DND-41 (cell line): ENCODE measurements around the gene DNM2.

Source experiments
- ATAC-seq: fragments of 200-7000 bp; cut with Tn5 transposase; 3 replicates; pipeline ENCODE4 v1.9.1; 2021; ENCODE audit warnings: low read depth; ENCODE audit not compliant: insufficient read depth
- DNase-seq: peaks from one replicate; pipeline ENCODE4 v3.0.0-alpha.2; 2020
- H2AFZ ChIP-seq: 2 replicates; pipeline ENCODE4 v1.6.0; 2012; ENCODE audit warnings: low read depth, low read length
- H3K27ac ChIP-seq: 2 replicates; pipeline ENCODE4 v1.5.1; 2012; ENCODE audit warnings: low read length, inconsistent platforms
- H3K27me3 ChIP-seq: fragments of 200-600 bp; sonication (generic); 2 replicates; pipeline ENCODE4 v1.6.0; 2012; ENCODE audit warnings: low read length, mild to moderate bottlenecking, inconsistent platforms; ENCODE audit not compliant: insufficient read depth, poor library complexity
- H3K36me3 ChIP-seq: 2 replicates; pipeline ENCODE4 v1.5.1; 2012; ENCODE audit warnings: low read length, inconsistent platforms; ENCODE audit not compliant: insufficient read depth
- H3K4me1 ChIP-seq: 2 replicates; pipeline ENCODE4 v1.5.1; 2012; ENCODE audit warnings: mild to moderate bottlenecking, low read length; ENCODE audit not compliant: insufficient read depth
- H3K4me2 ChIP-seq: 2 replicates; pipeline ENCODE4 v1.6.0; 2012; ENCODE audit warnings: mild to moderate bottlenecking, moderate library complexity, low read length, inconsistent platforms; ENCODE audit not compliant: insufficient read depth
- H3K4me3 ChIP-seq, 2 experiments: fragments of 200-600 bp in 1 of 2; shearing (Covaris generic) in 1 of 2; 2 replicates each; pipeline ENCODE4 v1.5.1; 2012 to 2016; ENCODE audit warnings: inconsistent platforms in 2 of 2, low read length in 2 of 2, mild to moderate bottlenecking in 2 of 2, low read depth in 1 of 2, moderate library complexity in 1 of 2
- H3K79me2 ChIP-seq: 2 replicates; pipeline ENCODE4 v1.6.0; 2012; ENCODE audit warnings: low read length, inconsistent platforms; ENCODE audit not compliant: insufficient read depth
- H3K9ac ChIP-seq: 2 replicates; pipeline ENCODE4 v1.6.0; 2012; ENCODE audit warnings: low read depth, mild to moderate bottlenecking, inconsistent platforms, low read length, moderate library complexity
- H3K9me3 ChIP-seq: 2 replicates; pipeline ENCODE4 v1.5.1; 2012; ENCODE audit warnings: low read length, moderate library complexity, mild to moderate bottlenecking, inconsistent platforms; ENCODE audit not compliant: insufficient read depth, severe bottlenecking
- H4K20me1 ChIP-seq: 2 replicates; pipeline ENCODE4 v1.6.0; 2012; ENCODE audit warnings: low read length; ENCODE audit not compliant: insufficient read depth
- EZH2 ChIP-seq: IDR thresholded peaks from 3 replicates; pipeline ENCODE4 v1.6.1; 2012; ENCODE audit warnings: borderline replicate concordance, low read depth, mild to moderate bottlenecking, moderate library complexity, low read length, inconsistent platforms; ENCODE audit not compliant: severe bottlenecking
- TF ChIP-seq, protein P1 (sequence below): IDR thresholded peaks from 2 replicates; pipeline ENCODE4 v1.5.1; 2012; ENCODE audit warnings: borderline replicate concordance, low read length, moderate library complexity, mild to moderate bottlenecking; ENCODE audit not compliant: poor library complexity, severe bottlenecking; ENCODE audit errors: extremely low read depth

Gene DNM2

DNA sequence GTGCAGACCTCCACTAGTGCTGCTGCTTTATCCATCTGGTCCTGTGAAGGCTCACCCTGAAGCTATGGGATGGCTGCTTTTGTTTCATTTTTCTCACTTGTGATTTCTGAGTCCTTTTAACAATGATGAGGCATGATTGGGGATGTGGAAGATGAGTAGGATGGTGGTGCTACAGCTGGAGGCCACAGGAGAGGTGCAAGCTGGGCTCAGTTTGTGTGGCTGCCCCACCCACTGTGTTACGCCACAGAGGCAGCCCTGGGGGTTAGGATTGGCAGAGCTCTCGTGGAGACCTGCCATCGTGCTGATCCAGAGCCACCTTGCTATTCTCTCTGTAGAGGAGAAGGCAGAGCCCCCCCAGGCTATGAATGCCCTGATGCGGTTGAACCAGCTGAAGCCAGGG lies 36.2 kb upstream of the DNM2 start:
- Histone ChIP-seq H3K4me3 (no peak overlapping the region), H3K9ac (no peak overlapping the region), H3K9me3 (no peaks in the 10 kb centered on the region), H4K20me1 (peaks cover 94% of the 10 kb centered on the region), H3K4me1 (no peaks in the 10 kb centered on the region), H3K27ac (no peak overlapping the region), H3K4me2 (no peak overlapping the region), H3K79me2 (peaks cover 95% of the 10 kb centered on the region), H2AFZ (no peak overlapping the region), H3K27me3 (no peaks in the 10 kb centered on the region), H3K36me3 (peaks cover 100% of the 10 kb centered on the region)
- DNase-seq (no peak), ATAC-seq (no peak)
- TF ChIP-seq, protein P1, sequence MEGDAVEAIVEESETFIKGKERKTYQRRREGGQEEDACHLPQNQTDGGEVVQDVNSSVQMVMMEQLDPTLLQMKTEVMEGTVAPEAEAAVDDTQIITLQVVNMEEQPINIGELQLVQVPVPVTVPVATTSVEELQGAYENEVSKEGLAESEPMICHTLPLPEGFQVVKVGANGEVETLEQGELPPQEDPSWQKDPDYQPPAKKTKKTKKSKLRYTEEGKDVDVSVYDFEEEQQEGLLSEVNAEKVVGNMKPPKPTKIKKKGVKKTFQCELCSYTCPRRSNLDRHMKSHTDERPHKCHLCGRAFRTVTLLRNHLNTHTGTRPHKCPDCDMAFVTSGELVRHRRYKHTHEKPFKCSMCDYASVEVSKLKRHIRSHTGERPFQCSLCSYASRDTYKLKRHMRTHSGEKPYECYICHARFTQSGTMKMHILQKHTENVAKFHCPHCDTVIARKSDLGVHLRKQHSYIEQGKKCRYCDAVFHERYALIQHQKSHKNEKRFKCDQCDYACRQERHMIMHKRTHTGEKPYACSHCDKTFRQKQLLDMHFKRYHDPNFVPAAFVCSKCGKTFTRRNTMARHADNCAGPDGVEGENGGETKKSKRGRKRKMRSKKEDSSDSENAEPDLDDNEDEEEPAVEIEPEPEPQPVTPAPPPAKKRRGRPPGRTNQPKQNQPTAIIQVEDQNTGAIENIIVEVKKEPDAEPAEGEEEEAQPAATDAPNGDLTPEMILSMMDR, result no peak
- TF ChIP-seq EZH2, result no peak

DNA sequence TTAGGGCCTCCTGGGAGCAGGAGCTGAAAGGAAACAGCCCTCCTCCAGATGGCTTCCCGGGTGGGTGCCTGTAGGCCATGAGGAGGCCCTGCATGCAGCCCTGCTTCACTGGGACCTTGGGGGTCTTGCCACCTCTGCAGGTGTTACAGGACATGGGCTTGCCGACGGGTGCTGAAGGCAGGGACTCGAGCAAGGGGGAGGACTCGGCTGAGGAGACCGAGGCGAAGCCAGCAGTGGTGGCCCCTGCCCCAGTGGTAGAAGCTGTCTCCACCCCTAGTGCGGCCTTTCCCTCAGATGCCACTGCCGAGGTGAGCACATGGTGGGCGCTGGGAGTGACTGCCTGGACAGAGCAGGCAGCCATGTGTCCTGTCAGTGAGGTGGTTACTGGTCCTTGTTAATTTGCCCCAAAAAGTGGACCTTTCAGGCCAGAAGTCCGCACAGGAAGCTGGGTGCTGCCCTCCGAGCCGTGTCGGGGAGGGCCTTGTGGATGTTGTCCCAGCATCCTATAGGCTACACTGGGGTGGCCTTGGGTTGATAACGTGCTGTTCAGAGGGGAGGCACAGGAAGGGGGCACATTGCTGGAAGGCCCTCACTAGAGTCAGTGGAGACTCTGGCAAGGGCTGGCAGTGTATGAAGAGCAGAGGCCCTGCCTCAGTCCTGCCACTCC lies 35.3 kb upstream of the DNM2 start:
- Histone ChIP-seq H3K4me3 (no peak overlapping the region), H4K20me1 (peaks cover 94% of the 10 kb centered on the region), H3K4me2 (no peak overlapping the region), H3K9ac (no peak overlapping the region), H3K79me2 (peaks cover 94% of the 10 kb centered on the region), H2AFZ (no peak overlapping the region), H3K27ac (no peak overlapping the region), H3K9me3 (no peaks in the 10 kb centered on the region), H3K36me3 (peaks cover 100% of the 10 kb centered on the region), H3K4me1 (no peaks in the 10 kb centered on the region), H3K27me3 (no peaks in the 10 kb centered on the region)
- DNase-seq (no peak), ATAC-seq (peak; percentile 13; the same call in 1 of the 3 replicates)
- TF ChIP-seq EZH2, result no peak

DNA sequence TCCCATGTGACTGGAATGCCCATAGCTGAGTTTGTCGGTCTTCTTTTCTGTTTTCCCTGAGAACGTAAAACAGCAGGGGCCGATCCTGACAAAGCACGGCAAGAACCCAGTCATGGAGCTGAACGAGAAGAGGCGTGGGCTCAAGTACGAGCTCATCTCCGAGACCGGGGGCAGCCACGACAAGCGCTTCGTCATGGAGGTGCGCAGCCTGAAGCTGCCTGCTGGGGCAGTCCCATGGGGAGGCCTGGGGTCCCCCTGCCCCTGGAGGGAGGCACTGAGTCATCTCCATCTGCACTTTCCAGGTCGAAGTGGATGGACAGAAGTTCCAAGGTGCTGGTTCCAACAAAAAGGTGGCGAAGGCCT lies 34.8 kb upstream of the DNM2 start:
- H3K79me2 ChIP-seq, result peaks cover 94% of the 10 kb centered on the region
- no peak for TF ChIP-seq EZH2
- TF ChIP-seq, protein P1, result no peak
- no peak overlapping the region for H3K4me3 ChIP-seq
- H3K27me3 ChIP-seq, result no peaks in the 10 kb centered on the region
- H3K9ac ChIP-seq, result no peak overlapping the region
- no peak for DNase-seq
- H3K4me1 ChIP-seq, result no peaks in the 10 kb centered on the region
- H3K4me2 ChIP-seq, result no peak overlapping the region
- peaks cover 94% of the 10 kb centered on the region for H4K20me1 ChIP-seq
- no peaks in the 10 kb centered on the region for H3K9me3 ChIP-seq
- H3K27ac ChIP-seq, result no peak overlapping the region
- no peak for ATAC-seq
- H2AFZ ChIP-seq, result no peak overlapping the region
- peaks cover 100% of the 10 kb centered on the region for H3K36me3 ChIP-seq

DNA sequence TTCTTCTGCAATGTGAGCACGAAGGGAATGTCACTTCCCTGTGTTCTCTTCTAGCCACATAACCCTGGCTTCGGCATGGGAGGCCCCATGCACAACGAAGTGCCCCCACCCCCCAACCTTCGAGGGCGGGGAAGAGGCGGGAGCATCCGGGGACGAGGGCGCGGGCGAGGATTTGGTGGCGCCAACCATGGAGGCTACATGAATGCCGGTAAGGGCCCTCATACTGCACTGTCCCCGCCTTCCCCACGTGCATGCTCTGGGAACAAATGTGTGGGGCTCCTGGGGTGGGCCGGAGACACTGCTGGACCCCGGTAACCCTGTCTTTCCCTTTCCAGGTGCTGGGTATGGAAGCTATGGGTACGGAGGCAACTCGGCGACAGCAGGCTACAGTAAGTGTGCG lies 34.3 kb upstream of the DNM2 start:
- Histone ChIP-seq H3K79me2 (peaks cover 90% of the 10 kb centered on the region), H3K36me3 (peaks cover 100% of the 10 kb centered on the region), H3K4me3 (no peak overlapping the region), H4K20me1 (peaks cover 95% of the 10 kb centered on the region), H3K27me3 (no peaks in the 10 kb centered on the region), H3K9me3 (no peaks in the 10 kb centered on the region), H3K9ac (no peak overlapping the region), H3K4me2 (no peak overlapping the region), H3K4me1 (no peaks in the 10 kb centered on the region), H3K27ac (no peak overlapping the region), H2AFZ (no peak overlapping the region)
- TF ChIP-seq, protein P1, result no peak
- TF ChIP-seq EZH2, result no peak
- ATAC-seq (no peak), DNase-seq (no peak)
